GM10266 (cell line): ENCODE results near the gene HTT.

Experiments
- DNase-seq: peaks from one replicate; pipeline ENCODE4 v3.0.0; 2012; ENCODE audit errors: extremely low spot score
- TF ChIP-seq, protein P1 (sequence below): IDR thresholded peaks from 2 replicates; pipeline ENCODE4 v1.5.1; 2012; ENCODE audit warnings: mild to moderate bottlenecking, low read depth; ENCODE audit not compliant: control insufficient read depth, insufficient read depth; ENCODE audit errors: missing control alignments

Gene HTT

DNA sequence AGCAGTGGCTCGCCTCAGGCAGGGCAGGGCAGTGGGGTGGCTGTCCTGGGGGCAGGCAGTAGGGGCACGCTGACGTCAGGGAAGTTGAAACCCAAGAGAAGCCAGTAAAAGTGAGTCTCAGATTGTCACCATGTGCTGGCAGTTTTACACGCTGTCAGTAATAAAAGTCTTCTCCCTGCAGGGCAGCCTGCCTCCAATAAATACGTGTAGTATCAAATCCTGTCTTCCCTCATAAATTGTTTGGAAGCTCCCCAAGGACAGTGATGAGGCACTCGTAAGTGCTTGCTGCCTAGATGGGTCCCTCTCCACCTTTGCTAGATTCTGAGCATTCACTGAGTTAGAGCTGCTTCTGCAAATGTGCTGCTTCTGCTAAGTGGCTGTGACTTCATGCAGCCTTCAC lies 113.6 kb downstream of the HTT start:
- no peak for DNase-seq
- TF ChIP-seq, protein P1, sequence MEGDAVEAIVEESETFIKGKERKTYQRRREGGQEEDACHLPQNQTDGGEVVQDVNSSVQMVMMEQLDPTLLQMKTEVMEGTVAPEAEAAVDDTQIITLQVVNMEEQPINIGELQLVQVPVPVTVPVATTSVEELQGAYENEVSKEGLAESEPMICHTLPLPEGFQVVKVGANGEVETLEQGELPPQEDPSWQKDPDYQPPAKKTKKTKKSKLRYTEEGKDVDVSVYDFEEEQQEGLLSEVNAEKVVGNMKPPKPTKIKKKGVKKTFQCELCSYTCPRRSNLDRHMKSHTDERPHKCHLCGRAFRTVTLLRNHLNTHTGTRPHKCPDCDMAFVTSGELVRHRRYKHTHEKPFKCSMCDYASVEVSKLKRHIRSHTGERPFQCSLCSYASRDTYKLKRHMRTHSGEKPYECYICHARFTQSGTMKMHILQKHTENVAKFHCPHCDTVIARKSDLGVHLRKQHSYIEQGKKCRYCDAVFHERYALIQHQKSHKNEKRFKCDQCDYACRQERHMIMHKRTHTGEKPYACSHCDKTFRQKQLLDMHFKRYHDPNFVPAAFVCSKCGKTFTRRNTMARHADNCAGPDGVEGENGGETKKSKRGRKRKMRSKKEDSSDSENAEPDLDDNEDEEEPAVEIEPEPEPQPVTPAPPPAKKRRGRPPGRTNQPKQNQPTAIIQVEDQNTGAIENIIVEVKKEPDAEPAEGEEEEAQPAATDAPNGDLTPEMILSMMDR, result no peak

DNA sequence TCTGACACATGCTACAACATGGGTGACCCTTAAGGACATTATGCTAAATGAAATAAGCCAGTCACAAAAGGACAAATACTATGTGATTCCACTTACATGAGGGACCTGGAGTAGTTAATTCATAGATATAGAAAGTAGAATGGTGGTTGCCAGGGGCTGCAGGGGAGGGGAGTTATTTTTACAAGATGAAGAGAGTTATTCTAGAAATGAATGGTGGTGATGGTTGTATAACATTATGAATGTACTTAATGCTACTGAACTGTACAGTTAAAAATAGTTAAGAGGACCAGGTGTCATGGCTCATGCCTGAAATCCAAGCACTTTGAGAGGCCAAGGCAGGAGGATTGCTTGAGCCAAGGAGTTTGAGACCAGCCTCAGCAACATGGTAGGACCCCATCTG lies 115.0 kb downstream of the HTT start:
- TF ChIP-seq, protein P1, result no peak
- no peak for DNase-seq

DNA sequence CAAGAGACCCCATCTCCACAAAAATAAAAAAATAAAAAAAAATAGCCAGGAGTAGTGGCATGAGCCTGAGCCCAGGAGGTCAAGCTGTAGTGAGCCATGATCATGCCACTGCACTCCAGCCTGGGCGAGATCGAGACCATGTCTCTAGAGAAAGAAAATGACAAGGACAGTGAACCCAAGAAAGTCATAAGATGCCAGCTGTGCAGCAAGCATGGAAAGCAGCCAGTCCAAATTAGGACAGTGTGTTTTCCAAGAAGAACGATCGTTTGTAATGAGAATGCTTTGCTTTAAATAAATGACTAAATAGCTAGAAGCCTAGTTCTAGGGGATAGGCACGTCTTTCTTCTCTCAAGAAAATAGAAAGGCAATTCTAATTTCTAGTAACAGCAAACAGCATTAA lies 116.1 kb downstream of the HTT start:
- TF ChIP-seq, protein P1, result no peak
- no peak for DNase-seq

DNA sequence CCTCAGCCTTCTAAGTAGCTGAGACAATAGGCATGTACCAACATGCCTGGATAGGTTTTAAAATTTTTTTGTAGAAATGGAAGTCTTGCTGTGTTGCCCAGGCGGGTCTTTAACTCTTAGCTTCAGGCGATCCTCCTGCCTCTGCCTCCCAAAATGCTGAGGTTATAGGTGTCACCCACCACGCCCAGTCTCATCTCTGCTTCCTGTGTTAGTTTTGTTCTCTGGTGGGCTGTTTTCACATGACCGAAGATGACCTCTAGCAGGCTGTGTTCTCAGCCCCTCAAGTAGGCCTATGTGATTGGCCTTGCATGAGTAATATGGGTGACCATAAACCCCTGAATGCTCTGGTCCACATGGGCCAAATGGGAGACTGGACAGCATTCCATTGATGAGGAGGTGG lies 117.7 kb downstream of the HTT start:
- TF ChIP-seq, protein P1, result no peak
- DNase-seq, result no peak

DNA sequence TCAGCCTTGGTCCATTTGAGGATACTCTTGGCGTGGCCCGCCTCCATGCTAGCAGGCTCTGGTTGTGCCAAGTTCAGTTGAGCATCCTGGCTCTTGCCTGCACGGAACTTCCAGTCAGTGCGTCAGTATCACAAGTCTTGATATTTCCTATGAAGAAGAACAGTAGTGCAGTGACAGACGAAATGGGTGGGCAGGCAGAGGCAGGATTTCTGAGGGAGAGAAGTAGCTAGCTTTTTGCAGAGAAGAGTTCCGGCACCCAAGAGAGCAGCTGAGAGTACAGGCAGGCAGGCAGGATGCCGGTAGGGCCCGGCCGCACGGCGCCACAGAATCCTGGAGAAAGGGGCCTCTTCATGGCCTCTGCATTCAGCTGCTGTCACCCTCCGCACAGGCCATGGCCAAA lies 118.3 kb downstream of the HTT start:
- DNase-seq, result no peak
- TF ChIP-seq, protein P1, result no peak

DNA sequence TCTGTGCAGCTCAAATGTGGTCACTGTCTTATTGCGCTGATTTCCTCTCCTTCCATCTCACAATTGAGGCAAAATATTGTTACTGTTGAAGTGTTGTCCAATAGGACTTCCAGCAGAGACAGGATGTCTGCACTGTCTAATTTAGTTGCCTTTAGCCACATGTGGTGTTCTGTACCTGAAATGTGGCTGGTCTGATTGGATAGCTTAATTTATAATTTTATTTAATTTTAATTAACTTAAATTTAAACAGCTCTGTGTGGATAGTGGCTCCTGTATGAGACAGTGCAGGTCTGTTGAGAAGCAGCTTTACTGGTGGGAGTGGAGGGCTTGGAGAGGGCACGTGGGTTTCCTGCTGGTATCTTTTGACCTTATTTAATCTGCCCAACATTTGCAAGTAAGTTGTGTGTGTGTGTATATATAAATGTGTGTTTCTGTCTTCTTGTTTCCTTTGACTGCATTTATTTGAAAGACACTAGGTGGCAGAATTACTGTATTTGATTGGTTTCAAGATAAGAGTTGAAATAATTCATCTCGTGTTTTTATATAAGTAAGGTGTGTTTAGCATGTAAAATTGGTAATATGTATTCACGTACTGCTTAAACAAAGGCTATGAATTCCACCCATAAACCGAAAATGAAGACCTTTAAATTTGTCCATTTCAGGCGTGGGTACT lies 119.2 kb downstream of the HTT start:
- no peak for DNase-seq
- TF ChIP-seq, protein P1, result no peak

DNA sequence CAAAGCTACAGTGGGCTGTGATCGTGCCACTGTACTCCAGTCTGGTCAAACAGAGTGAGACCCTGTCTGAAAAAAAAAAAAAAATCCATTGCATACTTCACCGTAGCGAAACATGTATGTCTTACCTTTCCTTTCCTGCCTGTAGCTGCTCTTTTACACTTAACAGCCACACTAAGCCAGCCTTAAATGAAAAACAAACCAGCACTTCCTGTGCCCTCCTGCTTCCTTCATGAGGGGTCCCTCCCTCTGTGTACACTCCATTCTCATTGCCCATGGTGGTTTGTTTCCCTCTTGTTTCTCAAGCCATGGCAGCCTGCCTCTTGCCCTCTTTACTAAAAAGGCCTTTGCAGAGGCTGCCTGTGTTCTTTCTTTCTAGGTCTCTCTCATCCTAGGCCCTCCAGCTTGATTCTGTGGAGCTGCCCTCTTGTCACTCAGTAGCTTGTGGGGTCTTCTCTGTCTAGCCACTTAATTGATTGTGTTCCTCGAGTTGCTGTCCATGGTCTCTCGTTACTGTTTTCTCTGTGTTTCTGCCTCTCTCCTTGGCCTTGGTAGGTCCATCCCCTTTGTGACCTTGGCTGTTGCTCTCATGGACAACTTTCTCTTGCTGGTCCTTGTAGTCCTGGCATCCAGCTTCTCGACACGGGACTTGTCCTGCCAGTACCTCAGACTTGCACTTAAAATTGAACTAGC lies 122.3 kb downstream of the HTT start:
- TF ChIP-seq, protein P1, result no peak
- no peak for DNase-seq
